Bronchial epithelial cell (primary cell): Measurements from ENCODE around the gene G3BP1. TPM values are rescaled to one million over a fixed set of nuclear protein-coding genes. Genes with fewer than 3 reads are reported as not detected.

Experiments used
- DNase-seq: peaks from one replicate; pipeline ENCODE4 v3.0.0-alpha.2; 2010; ENCODE audit warnings: low read depth
- FAIRE-seq: peaks from 2 replicates; lab custom pipeline; 2011; peaks lifted over from hg19 to GRCh38; lab: Jason Lieb, UNC
- H3K27me3 ChIP-seq: 2 replicates; pipeline ENCODE4 v1.5.1; 2011; ENCODE audit warnings: low read length; ENCODE audit not compliant: control insufficient read depth, insufficient read depth
- H3K36me3 ChIP-seq: 2 replicates; pipeline ENCODE4 v1.5.1; 2011; ENCODE audit warnings: low read length; ENCODE audit not compliant: control insufficient read depth, insufficient read depth
- H3K4me3 ChIP-seq: 2 replicates; pipeline ENCODE4 v1.5.1; 2011; ENCODE audit warnings: mild to moderate bottlenecking, low read depth, low read length, control low read depth
- total RNA-seq: library from RNA; depleted of rRNA; stranded (reverse); fragments of >200 nt; gene quantifications from 2 replicates; pipeline ENCODE4 v1.2.1, GENCODE V29; 2014
- TF ChIP-seq, protein P1 (sequence below): IDR thresholded peaks from 2 replicates; pipeline ENCODE4 v1.5.1; 2011; ENCODE audit warnings: mild to moderate bottlenecking, moderate library complexity, low read length, control low read depth, inconsistent platforms; ENCODE audit not compliant: insufficient read depth, severe bottlenecking

Gene G3BP1
- total RNA-seq, 1 donor from 2014 or later = 242 TPM

DNA sequence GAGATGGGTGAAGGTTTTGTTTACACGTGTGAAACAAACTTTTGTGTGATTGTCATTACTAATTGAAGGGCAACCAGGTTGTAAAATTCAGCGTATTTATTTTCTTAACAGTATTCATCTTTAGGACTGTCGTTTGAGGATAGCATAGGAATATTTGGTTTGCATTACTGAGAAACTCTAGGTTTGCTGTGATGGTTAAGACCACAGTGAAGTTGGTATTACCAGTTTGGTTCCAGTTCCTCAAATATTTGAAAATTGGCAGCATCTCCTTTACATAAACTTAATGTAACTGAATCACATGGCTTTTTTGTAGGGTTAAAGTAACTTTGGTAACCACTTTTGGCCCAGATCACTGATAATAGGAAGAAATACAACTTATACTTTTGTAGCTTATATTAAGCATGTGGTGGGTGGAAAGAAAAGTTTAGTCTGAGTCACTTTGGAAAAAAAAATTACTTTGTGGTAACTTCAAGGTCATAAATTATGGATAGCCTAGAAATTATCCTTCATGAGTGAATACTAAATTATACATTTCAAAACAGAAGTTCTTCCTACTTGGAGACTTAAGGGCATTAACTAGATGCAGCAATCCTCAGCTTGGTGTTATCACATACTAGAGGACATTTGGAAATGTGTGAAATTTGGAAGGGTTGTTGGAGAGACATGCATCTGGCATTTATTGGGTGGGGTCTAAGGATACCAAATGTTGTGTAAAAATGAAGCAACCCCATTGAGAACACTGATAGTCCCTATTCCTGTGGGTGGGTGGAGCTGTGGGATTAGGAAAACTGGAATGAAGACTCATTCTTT is 33.9 kb downstream of the G3BP1 start:
- TF ChIP-seq, protein P1, sequence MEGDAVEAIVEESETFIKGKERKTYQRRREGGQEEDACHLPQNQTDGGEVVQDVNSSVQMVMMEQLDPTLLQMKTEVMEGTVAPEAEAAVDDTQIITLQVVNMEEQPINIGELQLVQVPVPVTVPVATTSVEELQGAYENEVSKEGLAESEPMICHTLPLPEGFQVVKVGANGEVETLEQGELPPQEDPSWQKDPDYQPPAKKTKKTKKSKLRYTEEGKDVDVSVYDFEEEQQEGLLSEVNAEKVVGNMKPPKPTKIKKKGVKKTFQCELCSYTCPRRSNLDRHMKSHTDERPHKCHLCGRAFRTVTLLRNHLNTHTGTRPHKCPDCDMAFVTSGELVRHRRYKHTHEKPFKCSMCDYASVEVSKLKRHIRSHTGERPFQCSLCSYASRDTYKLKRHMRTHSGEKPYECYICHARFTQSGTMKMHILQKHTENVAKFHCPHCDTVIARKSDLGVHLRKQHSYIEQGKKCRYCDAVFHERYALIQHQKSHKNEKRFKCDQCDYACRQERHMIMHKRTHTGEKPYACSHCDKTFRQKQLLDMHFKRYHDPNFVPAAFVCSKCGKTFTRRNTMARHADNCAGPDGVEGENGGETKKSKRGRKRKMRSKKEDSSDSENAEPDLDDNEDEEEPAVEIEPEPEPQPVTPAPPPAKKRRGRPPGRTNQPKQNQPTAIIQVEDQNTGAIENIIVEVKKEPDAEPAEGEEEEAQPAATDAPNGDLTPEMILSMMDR = no peak
- DNase-seq = no peak
- Histone ChIP-seq H3K36me3 (peaks cover 12% of the 10 kb centered on the region), H3K4me3 (no peak overlapping the region), H3K27me3 (no peaks in the 10 kb centered on the region)
- FAIRE-seq = no peak

- TF ChIP-seq, protein P1 = no peak
- Histone ChIP-seq H3K36me3 (peaks cover 11% of the 10 kb centered on the region), H3K4me3 (no peak overlapping the region), H3K27me3 (no peaks in the 10 kb centered on the region)
- DNase-seq (no peak), FAIRE-seq (no peak)
Observed at GRCh38 chr5:151808451-151809169, 36.9 kb downstream of the G3BP1 start.

DNA sequence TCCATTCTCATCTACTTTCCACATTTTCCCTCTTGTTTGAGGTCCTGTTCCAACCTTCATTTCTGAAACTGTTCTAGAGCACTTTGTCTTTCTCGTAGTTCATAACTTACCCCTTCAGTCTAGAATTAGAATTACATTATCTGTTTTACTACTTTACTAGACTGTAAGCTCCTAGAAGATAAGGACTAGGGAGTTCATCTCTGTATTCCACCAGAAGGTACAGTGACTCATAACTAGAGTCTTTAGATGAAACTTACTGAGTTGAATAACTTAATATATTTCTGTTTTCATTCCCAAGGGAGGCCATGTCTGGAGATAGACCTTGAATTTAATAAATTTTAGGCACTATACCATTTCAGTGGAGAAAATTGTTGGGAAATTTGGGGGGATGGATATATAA is 38.7 kb downstream of the G3BP1 start:
- FAIRE-seq (no peak), DNase-seq (no peak)
- Histone ChIP-seq H3K36me3 (peaks cover 7% of the 10 kb centered on the region), H3K27me3 (no peaks in the 10 kb centered on the region), H3K4me3 (no peak overlapping the region)
- TF ChIP-seq, protein P1 = no peak

DNA sequence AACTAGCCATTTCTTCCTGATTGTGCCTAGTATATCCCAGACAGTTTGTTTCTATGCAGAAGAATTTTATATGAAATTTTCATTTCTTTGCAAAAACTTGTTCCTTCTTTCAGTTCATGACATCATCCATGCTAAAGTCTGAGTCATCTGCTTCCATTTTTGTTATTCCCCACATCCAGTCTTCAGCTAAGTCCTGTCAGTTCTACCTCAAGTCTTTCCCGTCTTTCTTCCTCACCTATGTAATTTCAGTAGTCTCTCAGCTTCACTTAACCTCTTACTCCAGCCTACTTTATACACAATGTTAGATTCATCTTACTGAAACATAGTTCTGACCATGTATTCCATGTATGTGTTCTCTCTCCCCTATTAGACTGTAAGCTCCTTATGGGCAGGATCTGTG is 39.1 kb downstream of the G3BP1 start:
- TF ChIP-seq, protein P1 = no peak
- H3K27me3 ChIP-seq = no peaks in the 10 kb centered on the region
- no peak for DNase-seq
- no peak for FAIRE-seq
- H3K4me3 ChIP-seq = no peak overlapping the region
- peaks cover 7% of the 10 kb centered on the region for H3K36me3 ChIP-seq

DNA sequence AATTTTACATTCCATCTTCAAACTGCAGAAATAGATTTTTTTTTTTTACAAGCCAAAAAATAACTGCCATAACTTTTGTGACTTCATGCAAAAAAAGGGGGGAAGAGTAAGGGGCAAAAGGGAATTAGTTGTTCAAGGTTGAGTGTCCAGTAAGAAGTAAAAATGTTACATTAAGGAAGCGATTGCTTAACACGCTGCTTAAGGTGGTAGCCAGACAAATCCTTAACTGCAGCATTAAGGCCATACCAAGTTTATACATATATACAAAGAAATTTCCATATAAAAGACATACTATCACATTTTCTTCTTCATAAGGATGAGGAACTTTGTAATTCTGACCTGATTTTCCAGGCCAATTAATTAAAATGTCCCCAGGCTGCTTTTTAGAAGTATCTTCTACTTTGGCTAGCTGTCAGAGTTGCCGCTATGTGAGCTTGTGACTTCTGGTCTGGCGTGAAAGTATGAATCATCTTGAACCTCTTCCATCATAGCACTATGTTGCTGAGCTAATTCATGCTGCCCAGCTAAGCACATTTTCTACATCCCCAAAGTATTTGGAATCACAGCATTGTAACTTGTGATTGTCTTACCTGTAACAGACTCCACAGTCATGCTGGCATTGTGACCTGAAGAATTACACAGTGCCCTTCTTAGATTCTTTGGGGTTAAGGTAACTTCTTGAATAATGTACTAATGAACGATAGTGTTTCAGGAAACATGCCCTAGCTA is 40.0 kb downstream of the G3BP1 start:
- FAIRE-seq = no peak
- Histone ChIP-seq H3K36me3 (peaks cover 7% of the 10 kb centered on the region), H3K27me3 (no peaks in the 10 kb centered on the region), H3K4me3 (no peak overlapping the region)
- TF ChIP-seq, protein P1 = no peak
- DNase-seq = peak; percentile 18
